ENCODE data around the gene CIAO1. TPM values are rescaled to one million over a fixed set of nuclear protein-coding genes. Genes with fewer than 3 reads are reported as not detected.

CIAO1 gene
- total and polyA plus RNA-seq, 2 of the 13 experiments (the other 11 are each of a cell fraction or from before 2014, with no cell fraction given) = 99.3 to 120 TPM

DNA sequence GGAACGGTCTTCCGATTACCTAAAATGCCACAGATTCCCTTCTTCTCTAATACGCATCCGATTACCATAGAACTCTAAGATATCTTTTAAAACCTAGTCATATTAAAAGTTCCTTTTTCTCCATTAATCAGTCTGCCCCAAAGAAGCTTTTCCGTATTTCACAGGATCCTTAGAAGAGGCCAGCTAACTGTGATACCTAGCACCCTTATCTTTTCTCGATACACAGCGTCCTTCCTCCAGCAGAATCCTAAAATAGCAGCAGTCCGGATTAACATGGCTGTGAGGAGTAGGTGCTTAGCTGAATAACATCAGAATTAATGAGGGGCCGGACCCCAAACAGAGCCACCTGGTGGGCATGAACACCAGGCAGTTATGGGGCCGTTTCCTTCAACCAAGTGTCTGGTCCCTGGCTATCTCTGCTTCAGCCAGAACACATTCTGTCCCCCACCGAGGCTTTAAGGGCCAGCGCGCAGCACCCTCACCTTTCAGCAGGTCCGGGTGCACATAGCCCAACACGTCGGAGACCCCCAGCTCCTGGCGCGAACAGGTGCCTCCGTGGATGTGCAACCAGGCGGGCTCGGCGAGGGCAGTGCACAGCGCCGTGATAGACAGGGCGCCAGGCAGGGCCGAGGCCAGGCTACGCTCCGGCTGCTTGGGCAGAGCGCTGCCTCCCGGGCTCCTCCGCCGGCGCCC, 1.2 kb upstream of the CIAO1 start (continued):
- TF ChIP-seq ZNF296 (CRISPR knock-in tag; conservative IDR thresholded peaks at IDR 0.05) (no peak), MAFG (CRISPR knock-in tag; IDR thresholded peaks at IDR 0.05) (no peak), SPEN (CRISPR knock-in tag; IDR thresholded peaks at IDR 0.05; ENCODE audit: low read depth) (peak; percentile 35; the same call in 1 of the 2 replicates), ZNF777 (CRISPR knock-in tag; IDR thresholded peaks at IDR 0.05) (no peak), ZNF724P (CRISPR knock-in tag; IDR thresholded peaks at IDR 0.05; ENCODE audit: borderline replicate concordance) (no peak), CENPT (CRISPR knock-in tag; IDR thresholded peaks at IDR 0.05; ENCODE audit: low read depth) (0 out of 2 replicates have a peak, but pooled peaks have one; percentile 33), CREM (IDR thresholded peaks at IDR 0.05) (no peak), CREM (CRISPR knock-in tag; IDR thresholded peaks at IDR 0.05) (no peak), IKZF4 (CRISPR knock-in tag; IDR thresholded peaks at IDR 0.05; ENCODE audit: borderline replicate concordance, low read depth, not compliant biosample characterization) (no peak), MED13 (CRISPR knock-in tag; IDR thresholded peaks at IDR 0.05) (no peak), YY1 (IDR thresholded peaks at IDR 0.05; ENCODE audit: insufficient read depth, insufficient replicate concordance, low read depth, low read length) (no peak), FOXK2 (IDR thresholded peaks at IDR 0.05) (no peak), FOSL2 (CRISPR knock-in tag; IDR thresholded peaks at IDR 0.05) (no peak), NR1H2 (CRISPR knock-in tag; IDR thresholded peaks at IDR 0.05; ENCODE audit: borderline replicate concordance, low read depth) (no peak), ARNT2 (CRISPR knock-in tag; IDR thresholded peaks at IDR 0.05; ENCODE audit: low read depth) (no peak), MBD4 (IDR thresholded peaks at IDR 0.05; ENCODE audit: borderline replicate concordance, low read length) (no peak), TBP (CRISPR knock-in tag; IDR thresholded peaks at IDR 0.05) (no peak), PRPF4 (IDR thresholded peaks at IDR 0.05; ENCODE audit: low read depth, low read length, poor library complexity, severe bottlenecking) (peak; percentile 65), ZNF468 (CRISPR knock-in tag; IDR thresholded peaks at IDR 0.05) (no peak), NR2F6 (IDR thresholded peaks at IDR 0.05) (no peak), NR2F6 (CRISPR knock-in tag; IDR thresholded peaks at IDR 0.05) (no peak), MIXL1 (CRISPR knock-in tag; IDR thresholded peaks at IDR 0.05) (peak; percentile 65; the same call in 1 of the 2 replicates), AGO2 (optimal IDR thresholded peaks at IDR 0.05; ENCODE audit: low read depth, low read length) (peak; percentile 71)
- TF ChIP-seq, protein P1, sequence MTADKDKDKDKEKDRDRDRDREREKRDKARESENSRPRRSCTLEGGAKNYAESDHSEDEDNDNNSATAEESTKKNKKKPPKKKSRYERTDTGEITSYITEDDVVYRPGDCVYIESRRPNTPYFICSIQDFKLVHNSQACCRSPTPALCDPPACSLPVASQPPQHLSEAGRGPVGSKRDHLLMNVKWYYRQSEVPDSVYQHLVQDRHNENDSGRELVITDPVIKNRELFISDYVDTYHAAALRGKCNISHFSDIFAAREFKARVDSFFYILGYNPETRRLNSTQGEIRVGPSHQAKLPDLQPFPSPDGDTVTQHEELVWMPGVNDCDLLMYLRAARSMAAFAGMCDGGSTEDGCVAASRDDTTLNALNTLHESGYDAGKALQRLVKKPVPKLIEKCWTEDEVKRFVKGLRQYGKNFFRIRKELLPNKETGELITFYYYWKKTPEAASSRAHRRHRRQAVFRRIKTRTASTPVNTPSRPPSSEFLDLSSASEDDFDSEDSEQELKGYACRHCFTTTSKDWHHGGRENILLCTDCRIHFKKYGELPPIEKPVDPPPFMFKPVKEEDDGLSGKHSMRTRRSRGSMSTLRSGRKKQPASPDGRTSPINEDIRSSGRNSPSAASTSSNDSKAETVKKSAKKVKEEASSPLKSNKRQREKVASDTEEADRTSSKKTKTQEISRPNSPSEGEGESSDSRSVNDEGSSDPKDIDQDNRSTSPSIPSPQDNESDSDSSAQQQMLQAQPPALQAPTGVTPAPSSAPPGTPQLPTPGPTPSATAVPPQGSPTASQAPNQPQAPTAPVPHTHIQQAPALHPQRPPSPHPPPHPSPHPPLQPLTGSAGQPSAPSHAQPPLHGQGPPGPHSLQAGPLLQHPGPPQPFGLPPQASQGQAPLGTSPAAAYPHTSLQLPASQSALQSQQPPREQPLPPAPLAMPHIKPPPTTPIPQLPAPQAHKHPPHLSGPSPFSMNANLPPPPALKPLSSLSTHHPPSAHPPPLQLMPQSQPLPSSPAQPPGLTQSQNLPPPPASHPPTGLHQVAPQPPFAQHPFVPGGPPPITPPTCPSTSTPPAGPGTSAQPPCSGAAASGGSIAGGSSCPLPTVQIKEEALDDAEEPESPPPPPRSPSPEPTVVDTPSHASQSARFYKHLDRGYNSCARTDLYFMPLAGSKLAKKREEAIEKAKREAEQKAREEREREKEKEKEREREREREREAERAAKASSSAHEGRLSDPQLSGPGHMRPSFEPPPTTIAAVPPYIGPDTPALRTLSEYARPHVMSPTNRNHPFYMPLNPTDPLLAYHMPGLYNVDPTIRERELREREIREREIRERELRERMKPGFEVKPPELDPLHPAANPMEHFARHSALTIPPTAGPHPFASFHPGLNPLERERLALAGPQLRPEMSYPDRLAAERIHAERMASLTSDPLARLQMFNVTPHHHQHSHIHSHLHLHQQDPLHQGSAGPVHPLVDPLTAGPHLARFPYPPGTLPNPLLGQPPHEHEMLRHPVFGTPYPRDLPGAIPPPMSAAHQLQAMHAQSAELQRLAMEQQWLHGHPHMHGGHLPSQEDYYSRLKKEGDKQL (CRISPR knock-in tag; IDR thresholded peaks at IDR 0.05; ENCODE audit: low read depth) = no peak
- TF ChIP-seq, protein P2, sequence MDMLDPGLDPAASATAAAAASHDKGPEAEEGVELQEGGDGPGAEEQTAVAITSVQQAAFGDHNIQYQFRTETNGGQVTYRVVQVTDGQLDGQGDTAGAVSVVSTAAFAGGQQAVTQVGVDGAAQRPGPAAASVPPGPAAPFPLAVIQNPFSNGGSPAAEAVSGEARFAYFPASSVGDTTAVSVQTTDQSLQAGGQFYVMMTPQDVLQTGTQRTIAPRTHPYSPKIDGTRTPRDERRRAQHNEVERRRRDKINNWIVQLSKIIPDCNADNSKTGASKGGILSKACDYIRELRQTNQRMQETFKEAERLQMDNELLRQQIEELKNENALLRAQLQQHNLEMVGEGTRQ (IDR thresholded peaks at IDR 0.05; ENCODE audit: low read depth, low read length) = no peak
- TF ChIP-seq, protein P2 (CRISPR knock-in tag; IDR thresholded peaks at IDR 0.05; ENCODE audit: borderline replicate concordance) = no peak

All from HepG2 (cell line).